ENCODE data around the gene QPCTL.
"Not testable (repeated sequence)": the region's sequence is repeated elsewhere in the genome, so short reads cannot be mapped to it uniquely, and the experiment has no call there.

Gene QPCTL

DNA sequence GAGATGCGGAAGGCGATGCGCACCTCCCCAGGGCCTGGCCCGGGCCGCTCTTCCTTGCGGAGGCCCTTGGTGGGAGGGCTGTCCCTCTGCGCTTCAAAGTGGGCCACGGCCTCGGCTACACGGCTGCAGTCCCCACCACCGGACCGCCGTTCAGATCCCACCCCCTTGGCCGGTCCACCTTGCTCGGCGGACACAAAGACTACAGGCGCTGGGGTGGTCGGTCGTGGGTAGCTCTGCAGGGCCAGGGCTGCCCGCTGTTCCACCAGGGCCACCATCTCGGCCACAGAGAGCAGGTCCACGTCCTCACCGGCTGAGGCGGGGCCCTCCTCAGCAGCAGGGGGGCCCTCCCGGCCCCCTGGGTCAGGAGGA lies 20.2 kb downstream of the QPCTL start:
- TF ChIP-seq, protein P1, sequence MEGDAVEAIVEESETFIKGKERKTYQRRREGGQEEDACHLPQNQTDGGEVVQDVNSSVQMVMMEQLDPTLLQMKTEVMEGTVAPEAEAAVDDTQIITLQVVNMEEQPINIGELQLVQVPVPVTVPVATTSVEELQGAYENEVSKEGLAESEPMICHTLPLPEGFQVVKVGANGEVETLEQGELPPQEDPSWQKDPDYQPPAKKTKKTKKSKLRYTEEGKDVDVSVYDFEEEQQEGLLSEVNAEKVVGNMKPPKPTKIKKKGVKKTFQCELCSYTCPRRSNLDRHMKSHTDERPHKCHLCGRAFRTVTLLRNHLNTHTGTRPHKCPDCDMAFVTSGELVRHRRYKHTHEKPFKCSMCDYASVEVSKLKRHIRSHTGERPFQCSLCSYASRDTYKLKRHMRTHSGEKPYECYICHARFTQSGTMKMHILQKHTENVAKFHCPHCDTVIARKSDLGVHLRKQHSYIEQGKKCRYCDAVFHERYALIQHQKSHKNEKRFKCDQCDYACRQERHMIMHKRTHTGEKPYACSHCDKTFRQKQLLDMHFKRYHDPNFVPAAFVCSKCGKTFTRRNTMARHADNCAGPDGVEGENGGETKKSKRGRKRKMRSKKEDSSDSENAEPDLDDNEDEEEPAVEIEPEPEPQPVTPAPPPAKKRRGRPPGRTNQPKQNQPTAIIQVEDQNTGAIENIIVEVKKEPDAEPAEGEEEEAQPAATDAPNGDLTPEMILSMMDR (IDR thresholded peaks at IDR 0.05; ENCODE audit: borderline replicate concordance, insufficient read depth, low read depth, low read length), result no peak
- no peak overlapping the region for H3K4me3 ChIP-seq (ENCODE audit: low read depth, low read length)

DNA sequence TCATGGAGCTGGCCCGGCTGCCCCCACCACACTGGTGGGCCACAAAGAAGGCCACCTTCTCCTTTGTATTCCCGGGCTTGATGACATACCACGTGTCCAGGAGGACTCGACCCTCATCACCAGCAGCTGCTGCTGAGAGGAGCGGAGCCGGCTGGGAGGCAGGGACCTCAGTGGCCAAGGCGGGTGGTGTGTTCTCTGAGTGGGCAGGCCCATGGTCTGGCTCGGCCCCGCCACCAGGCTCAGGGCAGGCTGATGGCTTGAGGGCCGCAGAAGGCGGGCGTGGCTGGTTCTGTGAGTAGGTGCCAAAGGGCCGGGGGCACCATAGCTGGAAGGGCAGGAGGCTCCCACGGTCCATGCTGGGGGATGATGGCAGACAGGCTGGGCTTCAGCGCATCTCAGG lies 20.7 kb downstream of the QPCTL start:
- TF ChIP-seq, protein P1 (IDR thresholded peaks at IDR 0.05; ENCODE audit: borderline replicate concordance, insufficient read depth, low read depth, low read length), result no peak
- no peak overlapping the region for H3K4me3 ChIP-seq (ENCODE audit: low read depth, low read length)

DNA sequence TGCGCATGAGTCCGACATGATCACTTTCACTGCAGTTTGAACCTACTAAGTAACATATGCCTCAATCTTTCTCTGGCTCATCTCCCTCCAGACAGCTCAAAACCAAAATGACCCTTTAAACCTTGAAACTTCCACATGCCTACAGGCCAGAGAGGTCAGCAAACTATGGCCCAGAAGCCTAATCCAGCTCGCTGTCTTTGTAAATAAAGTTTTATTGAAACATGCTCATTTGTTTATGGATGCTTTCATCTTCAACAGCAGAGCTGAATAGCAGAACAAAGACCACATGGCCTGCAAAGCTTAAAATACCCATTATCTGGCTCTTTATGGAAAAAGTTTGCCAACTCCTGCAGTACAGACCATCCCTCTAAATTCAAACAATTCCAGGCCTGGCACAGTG lies 22.7 kb downstream of the QPCTL start:
- TF ChIP-seq, protein P1 (IDR thresholded peaks at IDR 0.05; ENCODE audit: borderline replicate concordance, insufficient read depth, low read depth, low read length), result no peak
- no peak overlapping the region for H3K4me3 ChIP-seq (ENCODE audit: low read depth, low read length)

DNA sequence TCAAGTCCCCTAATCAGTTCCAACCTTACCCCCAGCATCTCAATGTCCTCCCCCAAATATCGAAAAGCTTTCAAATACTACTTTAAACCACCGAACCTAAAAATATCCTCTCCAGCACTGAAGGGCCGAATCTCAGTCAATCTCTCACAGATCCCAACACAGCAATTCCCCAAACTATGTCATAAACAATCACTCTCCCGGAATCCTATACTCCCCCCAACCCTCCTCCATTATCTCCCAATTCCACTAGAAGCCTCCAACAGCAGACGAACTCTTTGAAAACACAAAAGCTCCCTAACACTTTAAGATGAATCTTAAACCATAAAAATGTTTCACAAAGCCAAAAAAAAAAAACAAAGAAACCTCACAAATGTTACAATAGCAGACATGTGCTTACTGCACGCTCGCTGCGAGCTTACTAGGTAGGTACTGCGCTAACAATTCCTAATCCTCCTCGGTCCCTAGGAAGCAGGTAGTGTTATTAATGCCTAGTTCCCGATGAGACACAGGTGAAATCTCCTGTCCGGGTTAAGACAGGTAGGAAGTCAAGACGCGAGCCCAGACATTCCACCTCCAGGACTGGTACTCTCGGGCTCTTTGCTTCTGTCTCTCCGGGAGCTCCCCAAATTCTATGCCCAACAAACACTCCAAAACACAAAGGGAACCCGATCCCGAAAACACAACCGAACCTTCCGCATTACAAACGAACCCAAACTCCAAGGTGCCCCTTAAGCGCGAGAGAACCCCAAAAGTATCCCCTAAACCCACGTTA lies 24.1 kb downstream of the QPCTL start:
- peak overlapping the region; percentile 75 for H3K4me3 ChIP-seq (ENCODE audit: low read depth, low read length)
- TF ChIP-seq, protein P1 (IDR thresholded peaks at IDR 0.05; ENCODE audit: borderline replicate concordance, insufficient read depth, low read depth, low read length), result no peak

DNA sequence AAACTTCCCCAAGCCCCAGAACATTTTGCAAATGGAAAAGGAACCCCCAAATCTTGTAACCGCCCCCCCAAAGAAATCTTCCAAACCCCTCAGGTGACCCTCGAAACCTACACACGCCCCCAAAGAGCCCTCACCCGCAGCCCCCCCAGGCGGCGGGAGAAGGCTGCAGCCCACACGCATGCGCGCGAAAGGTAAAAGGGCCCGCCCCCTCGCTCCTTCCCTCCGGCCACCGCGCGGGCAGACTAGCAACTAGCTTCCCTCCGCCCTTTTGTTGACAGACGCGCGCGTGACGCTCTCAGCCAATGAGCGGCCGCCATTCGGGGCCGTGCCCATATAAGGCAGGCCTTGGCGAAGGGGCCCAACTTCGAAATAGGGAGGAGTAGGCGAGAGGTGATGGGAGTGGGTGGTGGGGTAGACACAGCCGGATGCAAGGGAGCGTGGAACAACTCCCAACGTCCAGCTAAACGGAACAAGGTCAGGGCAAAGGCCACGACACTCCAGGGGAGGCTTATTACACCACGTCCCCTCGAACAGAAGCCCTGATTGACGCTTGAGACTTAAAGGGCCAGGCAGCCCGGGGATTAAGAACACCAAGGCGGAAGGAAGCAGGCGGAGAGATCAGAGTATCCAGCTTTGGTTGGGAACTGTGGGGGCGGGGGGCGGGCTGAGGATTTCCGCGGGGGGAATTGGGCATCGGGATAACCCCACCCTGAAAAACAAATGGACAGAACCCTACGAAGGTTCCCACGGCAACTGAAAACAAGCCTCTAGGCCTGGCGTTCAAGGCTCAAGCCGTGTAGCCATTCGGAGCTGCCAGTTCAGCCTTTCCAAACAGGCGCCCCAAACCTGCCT lies 24.9 kb downstream of the QPCTL start:
- H3K4me3 ChIP-seq (ENCODE audit: low read depth, low read length), result peak overlapping the region; percentile 75
- TF ChIP-seq, protein P1 (IDR thresholded peaks at IDR 0.05; ENCODE audit: borderline replicate concordance, insufficient read depth, low read depth, low read length), result no peak

DNA sequence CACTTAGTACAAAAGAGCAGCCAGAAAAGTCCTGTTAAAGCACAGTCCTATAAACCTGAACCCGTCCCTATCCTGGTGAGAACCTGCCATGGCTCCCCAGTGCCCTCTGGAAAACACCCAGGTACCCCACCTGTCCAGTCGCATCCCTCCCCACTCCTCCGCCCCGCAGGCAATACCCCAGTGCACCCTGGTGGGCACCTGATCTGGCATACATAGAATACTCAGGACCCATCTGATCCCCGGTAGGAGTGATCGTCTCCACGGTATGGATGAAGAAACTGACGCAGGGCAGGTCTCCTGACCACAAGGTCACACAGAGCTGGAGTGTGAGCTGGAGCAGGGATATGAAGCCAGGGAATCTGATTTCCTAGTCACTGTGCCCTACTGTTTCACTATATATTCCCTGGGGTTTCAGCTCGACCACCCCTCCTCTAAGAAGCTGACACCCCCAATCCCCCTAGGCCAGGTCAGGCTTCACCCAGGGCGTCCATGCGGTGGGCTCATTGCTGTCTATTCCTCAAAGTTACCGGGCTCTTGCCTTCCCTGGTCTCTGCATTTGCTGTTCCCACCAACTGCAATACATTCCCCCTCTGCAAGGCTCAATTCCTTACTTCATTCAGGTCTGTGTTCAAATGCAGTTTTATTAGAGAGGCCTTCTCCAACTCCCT lies 25.7 kb downstream of the QPCTL start:
- peak overlapping the region; percentile 47 for H3K4me3 ChIP-seq (ENCODE audit: low read depth, low read length)
- TF ChIP-seq, protein P1 (IDR thresholded peaks at IDR 0.05; ENCODE audit: borderline replicate concordance, insufficient read depth, low read depth, low read length), result no peak

DNA sequence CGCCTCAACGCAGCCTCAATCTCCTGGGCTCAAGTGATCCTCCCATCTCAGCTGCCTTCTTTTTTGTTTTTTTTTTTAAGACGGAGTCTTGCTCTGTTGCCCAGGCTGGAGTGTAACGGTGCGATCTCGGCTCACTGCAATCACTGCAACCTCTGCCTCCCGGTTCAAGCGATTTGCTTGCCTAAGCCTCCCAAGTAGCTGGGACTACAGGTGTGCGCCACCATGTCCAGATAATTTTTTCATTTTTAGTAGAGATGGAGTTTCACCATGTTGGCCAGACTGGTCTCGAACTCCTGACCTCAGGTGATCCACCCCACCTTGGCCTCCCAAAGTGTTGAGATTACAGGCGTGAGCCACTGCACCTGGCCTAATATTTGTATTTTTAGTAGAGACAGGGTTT lies 27.6 kb downstream of the QPCTL start:
- not testable (repeated sequence) for H3K4me3 ChIP-seq (ENCODE audit: low read depth, low read length)

DNA sequence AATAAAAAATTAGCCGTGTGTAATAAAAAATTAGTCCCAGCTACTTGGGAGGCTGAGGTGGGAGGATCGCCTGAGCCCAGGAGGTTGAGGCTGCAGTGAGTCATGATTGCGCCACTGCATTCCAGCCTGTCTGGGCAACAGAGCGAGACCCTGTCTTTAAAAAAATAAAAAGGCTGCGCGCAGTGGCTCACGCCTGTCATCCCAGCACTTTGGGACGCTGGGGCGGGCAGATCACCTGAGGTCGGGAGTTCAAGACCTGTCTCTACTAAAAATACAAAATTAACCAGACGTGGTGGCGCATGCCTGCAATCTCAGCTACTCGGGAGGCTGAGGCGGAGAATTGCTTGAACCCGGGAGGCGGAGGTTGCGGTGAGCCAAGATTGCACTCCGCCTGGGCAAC lies 36.2 kb downstream of the QPCTL start:
- H3K4me3 ChIP-seq (ENCODE audit: low read depth, low read length), result not testable (repeated sequence)
